HEK293 (cell line): Measurements from ENCODE around the gene ABHD12.
A peak's percentile ranks its signal among the peaks of the same experiment; 100 is the strongest.

ENCODE experiments used
- CTCF ChIA-PET: fragments of 350-600 bp; formaldehyde crosslinking; extraction: SDS; loops from one replicate; lab custom pipeline; 2021; ENCODE audit warnings: antibody characterized with exemption; lab: Yijun Ruan, JAX
- POLR2A ChIA-PET: fragments of 300-600 bp; formaldehyde crosslinking; extraction: SDS; loops from one replicate; lab custom pipeline; 2020; ENCODE audit warnings: antibody characterized with exemption, inconsistent platforms; lab: Yijun Ruan, JAX
- H3K27ac ChIP-seq: fragments of 200-500 bp; sonication (Bioruptor generic); 2 replicates; pipeline ENCODE4 v1.5.1; 2014; ENCODE audit warnings: low read depth, low read length, control low read depth, inconsistent platforms; ENCODE audit errors: extremely low read depth
- H3K36me3 ChIP-seq, 2 experiments: fragments of 200-500 bp in 1 of 2; sonication (Bioruptor generic) in 1 of 2; 1 replicate in 1 of 2; 2 replicates in 1 of 2; pipeline ENCODE4 v1.5.1; 2014 to 2017; ENCODE audit warnings: inconsistent platforms in 2 of 2, low read length in 2 of 2; ENCODE audit not compliant: control insufficient read depth in 2 of 2, insufficient read depth in 1 of 2
- H3K4me1 ChIP-seq: fragments of 200-500 bp; sonication (Bioruptor generic); 2 replicates; pipeline ENCODE4 v1.5.1; 2014; ENCODE audit warnings: mild to moderate bottlenecking, low read length, inconsistent platforms; ENCODE audit not compliant: control insufficient read depth, insufficient read depth
- H3K4me3 ChIP-seq: 2 replicates; pipeline ENCODE4 v1.5.1; 2011; ENCODE audit warnings: low read depth, mild to moderate bottlenecking, control low read depth, low read length, moderate library complexity
- H3K9me3 ChIP-seq: fragments of 200-500 bp; sonication (Bioruptor generic); 2 replicates; pipeline ENCODE4 v1.5.1; 2014; ENCODE audit warnings: low read depth, low read length, inconsistent platforms; ENCODE audit not compliant: control insufficient read depth, insufficient read depth
- GLIS1 ChIP-seq: fragments of 450-650 bp; formaldehyde crosslinking; IDR thresholded peaks from 2 replicates; pipeline ENCODE4 v1.5.1; 2016; ENCODE audit warnings: missing biosample characterization, missing genetic modification characterization
- GLIS2 ChIP-seq: fragments of 450-650 bp; formaldehyde crosslinking; IDR thresholded peaks from 2 replicates; pipeline ENCODE4 v1.5.1; 2016; ENCODE audit warnings: missing biosample characterization, missing genetic modification characterization
- HOXA7 ChIP-seq: sonication (generic); formaldehyde crosslinking; IDR thresholded peaks from 2 replicates; pipeline ENCODE4 v1.8.1; 2022; ENCODE audit warnings: missing genetic modification reagents, borderline replicate concordance
- KLF10 ChIP-seq: fragments of 450-650 bp; IDR thresholded peaks from 2 replicates; pipeline ENCODE4 v1.5.1; 2018; ENCODE audit warnings: missing biosample characterization, mild to moderate bottlenecking, missing genetic modification characterization
- PRDM1 ChIP-seq: fragments of 450-650 bp; formaldehyde crosslinking; IDR thresholded peaks from 2 replicates; pipeline ENCODE4; 2016; ENCODE audit warnings: missing biosample characterization, missing genetic modification characterization
- ZBTB21 ChIP-seq: fragments of 450-650 bp; formaldehyde crosslinking; IDR thresholded peaks from 2 replicates; pipeline ENCODE4 v1.5.1; 2017; ENCODE audit warnings: missing biosample characterization, missing genetic modification characterization
- ZBTB8A ChIP-seq: fragments of 450-650 bp; formaldehyde crosslinking; IDR thresholded peaks from 2 replicates; pipeline ENCODE4 v1.5.1; 2016; ENCODE audit warnings: missing biosample characterization, missing genetic modification characterization
- ZEB2 ChIP-seq: fragments of 450-650 bp; formaldehyde crosslinking; IDR thresholded peaks from 2 replicates; pipeline ENCODE4 v1.5.1; 2016; ENCODE audit warnings: missing biosample characterization, missing genetic modification characterization
- ZFHX2 ChIP-seq: fragments of 450-650 bp; formaldehyde crosslinking; conservative IDR thresholded peaks from 2 replicates; pipeline ENCODE4 v1.5.1; 2016; ENCODE audit warnings: missing biosample characterization, missing genetic modification characterization
- ZIC2 ChIP-seq: fragments of 450-650 bp; formaldehyde crosslinking; IDR thresholded peaks from 2 replicates; pipeline ENCODE4 v1.5.1; 2016; ENCODE audit warnings: missing biosample characterization, missing genetic modification characterization
- ZNF132 ChIP-seq: fragments of 450-650 bp; formaldehyde crosslinking; IDR thresholded peaks from 2 replicates; pipeline ENCODE4 v1.5.1; 2017; ENCODE audit warnings: missing biosample characterization, missing genetic modification characterization, borderline replicate concordance
- ZNF169 ChIP-seq: fragments of 450-650 bp; formaldehyde crosslinking; IDR thresholded peaks from 2 replicates; pipeline ENCODE4 v1.5.1; 2016; ENCODE audit warnings: missing biosample characterization, missing genetic modification characterization
- ZNF391 ChIP-seq: fragments of 450-650 bp; formaldehyde crosslinking; IDR thresholded peaks from 2 replicates; pipeline ENCODE4 v1.5.1; 2016; ENCODE audit warnings: low read depth, missing biosample characterization, missing genetic modification characterization, borderline replicate concordance
- ZNF394 ChIP-seq: fragments of 450-650 bp; formaldehyde crosslinking; IDR thresholded peaks from 2 replicates; pipeline ENCODE4 v1.5.1; 2016; ENCODE audit warnings: missing biosample characterization, missing genetic modification characterization, mild to moderate bottlenecking, moderate library complexity, borderline replicate concordance
- ZNF404 ChIP-seq: fragments of 450-650 bp; formaldehyde crosslinking; IDR thresholded peaks from 2 replicates; pipeline ENCODE4 v1.5.1; 2017; ENCODE audit warnings: missing biosample characterization, missing genetic modification characterization
- ZNF449 ChIP-seq: fragments of 450-650 bp; formaldehyde crosslinking; IDR thresholded peaks from 2 replicates; pipeline ENCODE4 v1.5.1; 2017; ENCODE audit warnings: missing biosample characterization, mild to moderate bottlenecking, missing genetic modification characterization, moderate library complexity
- ZNF473 ChIP-seq: fragments of 450-650 bp; formaldehyde crosslinking; IDR thresholded peaks from 2 replicates; pipeline ENCODE4 v1.5.1; 2017; ENCODE audit warnings: missing biosample characterization, missing genetic modification characterization
- ZNF596 ChIP-seq: fragments of 450-650 bp; IDR thresholded peaks from 2 replicates; pipeline ENCODE4 v1.5.0; 2018; ENCODE audit warnings: missing biosample characterization, mild to moderate bottlenecking, missing genetic modification characterization, moderate library complexity
- ZNF654 ChIP-seq: fragments of 450-650 bp; formaldehyde crosslinking; IDR thresholded peaks from 2 replicates; pipeline ENCODE4 v1.5.1; 2016; ENCODE audit warnings: low read depth, missing biosample characterization, missing genetic modification characterization
- ZNF776 ChIP-seq: fragments of 450-650 bp; formaldehyde crosslinking; IDR thresholded peaks from 2 replicates; pipeline ENCODE4 v1.5.0; 2017; ENCODE audit warnings: missing biosample characterization, missing genetic modification characterization, borderline replicate concordance
- ZNF785 ChIP-seq: fragments of 450-650 bp; formaldehyde crosslinking; IDR thresholded peaks from 2 replicates; pipeline ENCODE4 v1.5.1; 2016; ENCODE audit warnings: missing biosample characterization, missing genetic modification characterization
- ZNF792 ChIP-seq: fragments of 450-650 bp; formaldehyde crosslinking; IDR thresholded peaks from 2 replicates; pipeline ENCODE4 v1.5.1; 2016; ENCODE audit warnings: missing biosample characterization, missing genetic modification characterization
- ZNF830 ChIP-seq: fragments of 450-650 bp; IDR thresholded peaks from 2 replicates; pipeline ENCODE4 v1.5.0; 2018; ENCODE audit warnings: missing biosample characterization, missing genetic modification characterization, low read depth, mild to moderate bottlenecking, moderate library complexity
- ZSCAN4 ChIP-seq: fragments of 450-650 bp; formaldehyde crosslinking; IDR thresholded peaks from 2 replicates; pipeline ENCODE4 v1.5.1; 2017; ENCODE audit warnings: missing biosample characterization, missing genetic modification characterization
- TF ChIP-seq, protein P1 (sequence below): fragments of 450-650 bp; formaldehyde crosslinking; IDR thresholded peaks from 2 replicates; pipeline ENCODE4 v1.5.1; 2016; ENCODE audit warnings: missing biosample characterization, missing genetic modification characterization
- TF ChIP-seq, protein P2 (sequence below): fragments of 450-650 bp; formaldehyde crosslinking; IDR thresholded peaks from 2 replicates; pipeline ENCODE4 v1.5.1; 2017; ENCODE audit warnings: missing biosample characterization, missing genetic modification characterization

Gene ABHD12

DNA sequence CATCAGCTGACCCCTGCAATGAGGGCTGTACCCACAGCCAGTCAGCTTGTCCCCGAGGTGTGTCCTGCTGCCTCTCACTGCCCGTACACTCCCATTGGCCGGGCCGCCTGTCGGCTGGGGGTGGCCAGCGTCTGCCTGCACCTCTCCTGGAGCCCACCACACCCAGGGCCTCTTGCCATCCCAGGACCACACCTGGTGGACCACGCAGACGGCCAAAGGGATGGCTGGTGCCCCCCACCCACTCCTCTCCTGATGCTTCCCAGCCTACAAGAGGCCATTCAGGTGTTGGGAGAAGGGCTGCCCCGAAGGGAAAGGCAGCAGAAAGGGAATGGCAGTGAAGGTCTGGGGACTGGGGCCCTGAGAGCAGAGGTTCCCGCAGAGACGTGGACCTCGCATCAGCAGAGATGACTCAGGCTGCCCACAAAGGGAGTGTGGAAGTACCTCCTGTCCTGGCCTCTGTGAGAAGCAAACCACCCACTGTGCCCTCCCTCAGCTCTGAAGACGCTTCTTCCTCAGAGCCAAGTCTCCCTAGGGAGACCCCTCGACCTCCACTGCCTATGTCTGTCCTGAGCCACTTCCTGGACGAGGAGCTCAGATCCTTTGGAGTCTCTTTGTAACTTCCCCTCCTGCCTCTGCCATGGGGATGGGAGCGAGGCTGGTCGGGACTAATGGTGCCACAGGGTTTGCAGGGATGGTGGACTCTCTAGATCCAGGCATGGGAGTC lies 81.8 kb downstream of the ABHD12 start:
- no peak overlapping the region for H3K27ac ChIP-seq
- peaks cover 7% of the 10 kb centered on the region for H3K4me1 ChIP-seq
- peaks cover 9 to 25% of the 10 kb centered on the region in 2 experiments; a peak in 2 of 3 replicates for H3K36me3 ChIP-seq
- H3K4me3 ChIP-seq: no peak overlapping the region
- CTCF ChIA-PET: interaction anchor here (0.6 to 1.8 kb wide), 2 partner anchors 13 to 90 kb away, joined by 4 to 8 read pairs; no protein-coding TSS in a partner anchor
- POLR2A ChIA-PET: no interaction called here
- TF ChIP-seq GLIS1 (tag by site-specific recombination): peak; percentile 68; the same call in 1 of the 2 replicates
- no peak for TF ChIP-seq ZNF394 (tag by site-specific recombination)
- no peak for TF ChIP-seq ZNF596 (tag by site-specific recombination)
- TF ChIP-seq ZFHX2 (tag by site-specific recombination): 0 out of 2 replicates have a peak, but pooled peaks have one; percentile 9
- TF ChIP-seq ZEB2 (tag by site-specific recombination): no peak
- TF ChIP-seq, protein P1, sequence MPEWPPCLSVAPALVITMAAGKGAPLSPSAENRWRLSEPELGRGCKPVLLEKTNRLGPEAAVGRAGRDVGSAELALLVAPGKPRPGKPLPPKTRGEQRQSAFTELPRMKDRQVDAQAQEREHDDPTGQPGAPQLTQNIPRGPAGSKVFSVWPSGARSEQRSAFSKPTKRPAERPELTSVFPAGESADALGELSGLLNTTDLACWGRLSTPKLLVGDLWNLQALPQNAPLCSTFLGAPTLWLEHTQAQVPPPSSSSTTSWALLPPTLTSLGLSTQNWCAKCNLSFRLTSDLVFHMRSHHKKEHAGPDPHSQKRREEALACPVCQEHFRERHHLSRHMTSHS (tag by site-specific recombination): no peak
- peak; percentile 46; the same call in 1 of the 2 replicates for TF ChIP-seq PRDM1 (tag by site-specific recombination)
- no peak for TF ChIP-seq ZNF473
- TF ChIP-seq, protein P2, sequence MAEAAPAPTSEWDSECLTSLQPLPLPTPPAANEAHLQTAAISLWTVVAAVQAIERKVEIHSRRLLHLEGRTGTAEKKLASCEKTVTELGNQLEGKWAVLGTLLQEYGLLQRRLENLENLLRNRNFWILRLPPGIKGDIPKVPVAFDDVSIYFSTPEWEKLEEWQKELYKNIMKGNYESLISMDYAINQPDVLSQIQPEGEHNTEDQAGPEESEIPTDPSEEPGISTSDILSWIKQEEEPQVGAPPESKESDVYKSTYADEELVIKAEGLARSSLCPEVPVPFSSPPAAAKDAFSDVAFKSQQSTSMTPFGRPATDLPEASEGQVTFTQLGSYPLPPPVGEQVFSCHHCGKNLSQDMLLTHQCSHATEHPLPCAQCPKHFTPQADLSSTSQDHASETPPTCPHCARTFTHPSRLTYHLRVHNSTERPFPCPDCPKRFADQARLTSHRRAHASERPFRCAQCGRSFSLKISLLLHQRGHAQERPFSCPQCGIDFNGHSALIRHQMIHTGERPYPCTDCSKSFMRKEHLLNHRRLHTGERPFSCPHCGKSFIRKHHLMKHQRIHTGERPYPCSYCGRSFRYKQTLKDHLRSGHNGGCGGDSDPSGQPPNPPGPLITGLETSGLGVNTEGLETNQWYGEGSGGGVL (tag by site-specific recombination): no peak
- peak; percentile 35; the same call in 1 of the 2 replicates for TF ChIP-seq GLIS2
- no peak for TF ChIP-seq ZNF449
- TF ChIP-seq KLF10 (tag by site-specific recombination): no peak
- peak; percentile 63; the same call in 1 of the 2 replicates for TF ChIP-seq ZIC2 (tag by site-specific recombination)
- no peaks in the 10 kb centered on the region for H3K9me3 ChIP-seq

GRCh38 chr20:25308083-25308491 lies 82.5 kb downstream of the ABHD12 start:
- Histone ChIP-seq H3K4me1 (peaks cover 7% of the 10 kb centered on the region), H3K36me3 (peaks cover 9 to 27% of the 10 kb centered on the region in 2 experiments; a peak in 2 of 3 replicates), H3K9me3 (no peaks in the 10 kb centered on the region), H3K4me3 (no peak overlapping the region), H3K27ac (no peak overlapping the region)
- ChIA-PET POLR2A (no interaction called here), CTCF (interaction anchor here (0.6 to 1.0 kb wide), 3 partner anchors 8 to 310 kb away, joined by 3 to 5 read pairs (median 4); no protein-coding TSS in a partner anchor)
- TF ChIP-seq ZNF830 (no peak), ZNF132 (no peak), ZNF404 (tag by site-specific recombination) (no peak), ZNF785 (tag by site-specific recombination) (no peak), ZBTB8A (tag by site-specific recombination) (no peak), ZNF792 (tag by site-specific recombination) (no peak), ZNF391 (tag by site-specific recombination) (no peak), ZNF169 (tag by site-specific recombination) (no peak), HOXA7 (no peak), ZNF596 (tag by site-specific recombination) (no peak), ZBTB21 (tag by site-specific recombination) (no peak), ZNF654 (tag by site-specific recombination) (no peak), ZNF776 (no peak), ZSCAN4 (tag by site-specific recombination) (no peak)
